ENCODE results near the gene DHX58. TPM values are rescaled to one million over a fixed set of nuclear protein-coding genes. Genes with fewer than 3 reads are reported as not detected.

DHX58 gene
- total RNA-seq, 1 experiment from 2014 or later, result 0.79 TPM

DNA sequence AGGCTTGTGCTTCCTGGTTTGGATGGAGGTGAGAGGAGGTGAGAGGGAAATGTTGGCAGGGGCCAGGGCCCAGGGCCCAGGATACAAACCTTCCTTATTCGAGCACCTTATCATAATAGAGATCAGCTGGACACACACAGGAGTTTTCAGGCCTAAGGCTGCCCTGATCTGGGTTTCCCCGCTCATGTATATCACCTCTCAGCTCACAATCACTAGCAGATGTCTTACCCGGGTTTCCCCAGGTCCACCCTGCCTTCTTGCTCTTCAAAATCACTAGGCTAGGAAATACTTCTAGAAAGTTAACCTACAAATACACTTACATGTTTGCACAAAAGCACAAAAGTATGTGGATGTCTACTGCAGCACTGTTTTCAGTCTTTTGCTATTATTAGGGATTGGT, 14.3 kb upstream of the DHX58 start:
- no peaks in the 10 kb centered on the region for H3K4me1 ChIP-seq
- no peaks in the 10 kb centered on the region for H3K27me3 Mint-ChIP-seq (ENCODE audit: insufficient read depth, unreplicated experiment)
- POLR2A ChIA-PET, result no interaction called here
- no peak for DNase-seq
- H3K4me3 Mint-ChIP-seq (ENCODE audit: unreplicated experiment), result no peak overlapping the region
- no peak overlapping the region for H3K4me3 ChIP-seq (ENCODE audit: low read depth, low read length)
- BruUV-seq (replicated peaks), result no TSS peak
- H3K9me3 ChIP-seq, result no peaks in the 10 kb centered on the region
- H3K27ac Mint-ChIP-seq (ENCODE audit: unreplicated experiment), result no peak overlapping the region
- H3K36me3 ChIP-seq (ENCODE audit: control insufficient read depth, insufficient read depth, low read length), result peaks cover 6% of the 10 kb centered on the region; the same call in 1 of the 2 replicates
- no peaks in the 10 kb centered on the region for H3K9me3 Mint-ChIP-seq (ENCODE audit: unreplicated experiment)
- no peaks in the 10 kb centered on the region for H3K4me1 Mint-ChIP-seq (ENCODE audit: low read depth, unreplicated experiment)
- intact Hi-C loops (cut with micrococcal nuclease; ENCODE audit: unreplicated experiment), result no loop called here
- H3K36me3 Mint-ChIP-seq (ENCODE audit: insufficient read depth, unreplicated experiment), result peaks cover 64% of the 10 kb centered on the region
- TF ChIP-seq, protein P1, sequence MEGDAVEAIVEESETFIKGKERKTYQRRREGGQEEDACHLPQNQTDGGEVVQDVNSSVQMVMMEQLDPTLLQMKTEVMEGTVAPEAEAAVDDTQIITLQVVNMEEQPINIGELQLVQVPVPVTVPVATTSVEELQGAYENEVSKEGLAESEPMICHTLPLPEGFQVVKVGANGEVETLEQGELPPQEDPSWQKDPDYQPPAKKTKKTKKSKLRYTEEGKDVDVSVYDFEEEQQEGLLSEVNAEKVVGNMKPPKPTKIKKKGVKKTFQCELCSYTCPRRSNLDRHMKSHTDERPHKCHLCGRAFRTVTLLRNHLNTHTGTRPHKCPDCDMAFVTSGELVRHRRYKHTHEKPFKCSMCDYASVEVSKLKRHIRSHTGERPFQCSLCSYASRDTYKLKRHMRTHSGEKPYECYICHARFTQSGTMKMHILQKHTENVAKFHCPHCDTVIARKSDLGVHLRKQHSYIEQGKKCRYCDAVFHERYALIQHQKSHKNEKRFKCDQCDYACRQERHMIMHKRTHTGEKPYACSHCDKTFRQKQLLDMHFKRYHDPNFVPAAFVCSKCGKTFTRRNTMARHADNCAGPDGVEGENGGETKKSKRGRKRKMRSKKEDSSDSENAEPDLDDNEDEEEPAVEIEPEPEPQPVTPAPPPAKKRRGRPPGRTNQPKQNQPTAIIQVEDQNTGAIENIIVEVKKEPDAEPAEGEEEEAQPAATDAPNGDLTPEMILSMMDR (IDR thresholded peaks at IDR 0.05; ENCODE audit: insufficient read depth in 1 of 2, low read depth in 1 of 2, low read length in 1 of 2, severe bottlenecking in 1 of 2, unreplicated experiment in 1 of 2), result no peak
- CTCF ChIA-PET, result no interaction called here
- no peaks in the 10 kb centered on the region for H3K27me3 ChIP-seq (replicated peaks; ENCODE audit: control insufficient read depth, insufficient read depth, low read length)

DNA sequence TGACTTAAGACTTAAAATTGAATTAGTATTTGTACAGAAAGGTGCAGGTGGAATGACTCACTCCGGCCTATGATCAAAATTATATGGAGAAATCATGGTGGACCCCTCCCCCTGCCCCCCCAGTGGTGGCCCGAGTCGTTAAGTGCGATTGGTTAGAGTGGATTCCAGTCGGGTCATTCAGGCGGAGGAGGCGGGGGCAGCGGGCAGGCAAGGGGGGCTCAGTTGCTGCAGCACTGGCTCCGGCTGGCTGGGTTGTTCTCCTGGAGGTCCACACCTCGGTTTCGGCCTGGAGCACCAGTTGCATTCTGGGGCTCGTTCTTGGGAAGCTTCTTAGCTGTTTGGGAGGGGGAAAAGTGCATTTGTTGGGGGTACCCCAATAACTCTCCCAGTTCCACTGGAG, 13.1 kb upstream of the DHX58 start:
- BruUV-seq (replicated peaks), result no TSS peak
- H3K4me1 Mint-ChIP-seq (ENCODE audit: low read depth, unreplicated experiment), result no peaks in the 10 kb centered on the region
- CTCF ChIA-PET, result interaction anchor here (0.6 kb wide), 1 partner anchor 159 kb away, joined by 4 read pairs; the partner anchor contains the start of gene CNP
- H3K4me3 Mint-ChIP-seq (ENCODE audit: unreplicated experiment), result no peak overlapping the region
- H3K27me3 Mint-ChIP-seq (ENCODE audit: insufficient read depth, unreplicated experiment), result no peaks in the 10 kb centered on the region
- Histone ChIP-seq H3K4me1 (peaks cover under 1% of the 10 kb centered on the region; the same call in 1 of the 2 replicates), H3K4me3 (ENCODE audit: low read depth, low read length) (no peak overlapping the region), H3K36me3 (ENCODE audit: control insufficient read depth, insufficient read depth, low read length) (peaks cover 6% of the 10 kb centered on the region; the same call in 1 of the 2 replicates), H3K9me3 (no peaks in the 10 kb centered on the region), H3K27me3 (replicated peaks; ENCODE audit: control insufficient read depth, insufficient read depth, low read length) (no peaks in the 10 kb centered on the region)
- H3K36me3 Mint-ChIP-seq (ENCODE audit: insufficient read depth, unreplicated experiment), result peaks cover 60% of the 10 kb centered on the region
- intact Hi-C loops (cut with micrococcal nuclease; ENCODE audit: unreplicated experiment), result no loop called here
- peak overlapping the region; percentile 6 for H3K27ac Mint-ChIP-seq (ENCODE audit: unreplicated experiment)
- TF ChIP-seq, protein P1 (IDR thresholded peaks at IDR 0.05; ENCODE audit: insufficient read depth in 1 of 2, low read depth in 1 of 2, low read length in 1 of 2, severe bottlenecking in 1 of 2, unreplicated experiment in 1 of 2), result no peak
- POLR2A ChIA-PET, result interaction anchor here (0.6 kb wide), 1 partner anchor 339 kb away, joined by 3 read pairs; the partner anchor contains the start of gene JUP
- DNase-seq, result no peak
- H3K9me3 Mint-ChIP-seq (ENCODE audit: unreplicated experiment), result no peaks in the 10 kb centered on the region

DNA sequence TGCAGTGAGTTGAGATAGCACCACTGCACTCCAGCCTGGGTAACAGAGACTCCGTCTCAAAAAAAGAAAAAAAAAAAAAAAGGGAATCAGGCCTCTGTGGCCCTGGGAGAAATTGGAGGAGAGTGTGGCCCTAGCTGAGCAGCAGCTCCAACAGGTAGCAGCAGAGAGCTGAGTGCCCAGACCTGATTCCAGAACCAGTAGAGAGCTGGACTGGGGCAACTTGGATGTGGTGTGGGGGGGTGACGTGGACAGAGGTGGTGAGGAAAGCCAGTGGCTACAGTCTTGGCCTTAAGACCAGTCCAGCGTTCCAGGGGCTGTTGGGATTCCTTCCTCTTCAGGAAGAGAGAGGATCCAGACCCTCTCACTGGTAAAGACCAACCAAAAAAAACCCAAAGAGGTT, 11.7 kb upstream of the DHX58 start:
- TF ChIP-seq, protein P1 (IDR thresholded peaks at IDR 0.05; ENCODE audit: insufficient read depth in 1 of 2, low read depth in 1 of 2, low read length in 1 of 2, severe bottlenecking in 1 of 2, unreplicated experiment in 1 of 2), result no peak
- no peak for DNase-seq
- BruUV-seq (replicated peaks), result no TSS peak
- intact Hi-C loops (cut with micrococcal nuclease; ENCODE audit: unreplicated experiment), result loop anchor here (5.0 kb wide), 1 partner anchor 58 kb away; the partner anchor contains the start of gene KCNH4
- H3K9me3 Mint-ChIP-seq (ENCODE audit: unreplicated experiment), result no peaks in the 10 kb centered on the region
- H3K36me3 Mint-ChIP-seq (ENCODE audit: insufficient read depth, unreplicated experiment), result peaks cover 60% of the 10 kb centered on the region
- Histone ChIP-seq H3K4me1 (peaks cover 6% of the 10 kb centered on the region), H3K4me3 (ENCODE audit: low read depth, low read length) (no peak overlapping the region), H3K36me3 (ENCODE audit: control insufficient read depth, insufficient read depth, low read length) (peaks cover 1% of the 10 kb centered on the region; the same call in 1 of the 2 replicates), H3K9me3 (no peaks in the 10 kb centered on the region), H3K27me3 (replicated peaks; ENCODE audit: control insufficient read depth, insufficient read depth, low read length) (no peaks in the 10 kb centered on the region)
- H3K4me3 Mint-ChIP-seq (ENCODE audit: unreplicated experiment), result no peak overlapping the region
- no peaks in the 10 kb centered on the region for H3K4me1 Mint-ChIP-seq (ENCODE audit: low read depth, unreplicated experiment)
- no peaks in the 10 kb centered on the region for H3K27me3 Mint-ChIP-seq (ENCODE audit: insufficient read depth, unreplicated experiment)
- CTCF ChIA-PET, result interaction anchor here (0.7 kb wide), 1 partner anchor 80 kb away, joined by 8 read pairs; no protein-coding TSS in a partner anchor
- H3K27ac Mint-ChIP-seq (ENCODE audit: unreplicated experiment), result no peak overlapping the region
- POLR2A ChIA-PET, result no interaction called here

Measured in Caco-2 (cell line).